Smooth muscle cell (in vitro differentiated cells): ENCODE measurements around the gene MOGAT3. TPM values are rescaled to one million over a fixed set of nuclear protein-coding genes. Genes with fewer than 3 reads are reported as not detected.
A peak's percentile ranks its signal among the peaks of the same experiment; 100 is the strongest.

ENCODE experiments used
- DNase-seq: peaks from one replicate; lab custom pipeline; 2025; ENCODE audit not compliant: unreplicated experiment; lab: John Stamatoyannopoulos, UW
- H2AFZ ChIP-seq: fragments of 200-600 bp; sonication (generic); 2 replicates; pipeline ENCODE4 v1.6.0; 2016; ENCODE audit warnings: antibody characterized with exemption, low read depth, mild to moderate bottlenecking
- H3F3A ChIP-seq: fragments of 200-600 bp; sonication (generic); 2 replicates; pipeline ENCODE4 v1.6.0; 2017; ENCODE audit warnings: antibody characterized with exemption, low read depth
- H3K27ac ChIP-seq: fragments of 200-600 bp; sonication (generic); 2 replicates; pipeline ENCODE4 v1.5.1; 2016; ENCODE audit warnings: low read depth, mild to moderate bottlenecking
- H3K27me3 ChIP-seq: fragments of 200-600 bp; sonication (generic); 2 replicates; pipeline ENCODE4 v1.6.1; 2016; ENCODE audit warnings: low read depth, mild to moderate bottlenecking
- H3K36me3 ChIP-seq: fragments of 200-600 bp; sonication (generic); 2 replicates; pipeline ENCODE4 v1.5.1; 2016; ENCODE audit warnings: low read depth
- H3K4me1 ChIP-seq: fragments of 200-600 bp; sonication (generic); 2 replicates; pipeline ENCODE4 v1.5.1; 2016; ENCODE audit warnings: low read depth
- H3K4me2 ChIP-seq: fragments of 200-600 bp; sonication (generic); 2 replicates; pipeline ENCODE4 v1.6.0; 2016; ENCODE audit warnings: mild to moderate bottlenecking
- H3K4me3 ChIP-seq: fragments of 200-600 bp; sonication (generic); 2 replicates; pipeline ENCODE4 v1.5.1; 2016; ENCODE audit warnings: mild to moderate bottlenecking
- H3K79me2 ChIP-seq: fragments of 200-600 bp; sonication (generic); 2 replicates; pipeline ENCODE4 v1.6.0; 2016; ENCODE audit warnings: low read depth, mild to moderate bottlenecking
- H3K9ac ChIP-seq: fragments of 200-600 bp; sonication (generic); 2 replicates; pipeline ENCODE4 v1.6.0; 2016; ENCODE audit warnings: low read depth
- H3K9me3 ChIP-seq: fragments of 200-600 bp; sonication (generic); replicated peaks from 2 replicates; pipeline ENCODE4 v1.5.1; 2016; ENCODE audit warnings: low read depth
- H4K20me1 ChIP-seq: fragments of 200-600 bp; sonication (generic); 2 replicates; pipeline ENCODE4 v1.6.0; 2016; ENCODE audit warnings: low read depth
- CTCF ChIP-seq: fragments of 200-600 bp; sonication (generic); IDR thresholded peaks from 2 replicates; pipeline ENCODE4 v1.5.1; 2017; ENCODE audit warnings: borderline replicate concordance, mild to moderate bottlenecking, antibody characterized with exemption; ENCODE audit not compliant: insufficient read depth, poor library complexity, severe bottlenecking
- WGBS: methylation state at CpG from one replicate; pipeline ENCODE4 v1.1.7; 2016; ENCODE audit warnings: low lambda C conversion rate; 5-methylcytosine and 5-hydroxymethylcytosine counted together
- polyA plus RNA-seq: library from polyadenylated mRNA; unstranded; fragments of >200 nt; fragmentation: Nextera tagmentation; extraction: Ambion mirVana; gene quantifications from 2 replicates; pipeline ENCODE4 v1.2.1, GENCODE V29; 2016
- total RNA-seq: library from RNA; depleted of rRNA; stranded (reverse); fragments of >200 nt; gene quantifications from 2 replicates; pipeline ENCODE4 v1.2.3, GENCODE V29; 2014

MOGAT3 gene
- total and polyA plus RNA-seq, 2 experiments from 2014 or later = not detected

GRCh38 chr7:101174322-101174854 lies 26.4 kb downstream of the MOGAT3 start:
- no peaks in the 10 kb centered on the region for H3F3A ChIP-seq
- H3K27me3 ChIP-seq = peaks cover 96% of the 10 kb centered on the region
- H3K9ac ChIP-seq = no peak overlapping the region
- no peak overlapping the region for H3K27ac ChIP-seq
- no peak overlapping the region for H3K4me2 ChIP-seq
- H3K9me3 ChIP-seq = no peaks in the 10 kb centered on the region
- no peak overlapping the region for H3K4me3 ChIP-seq
- H3K4me1 ChIP-seq = peaks cover 20% of the 10 kb centered on the region
- 14% methylated on average over 27 of the region's 28 CpGs for WGBS
- no peak for DNase-seq
- no peaks in the 10 kb centered on the region for H3K79me2 ChIP-seq
- TF ChIP-seq CTCF = no peak
- no peaks in the 10 kb centered on the region for H3K36me3 ChIP-seq
- no peak overlapping the region for H2AFZ ChIP-seq
- H4K20me1 ChIP-seq = no peaks in the 10 kb centered on the region

- peaks cover 90% of the 10 kb centered on the region for H3K27me3 ChIP-seq
- H3K27ac ChIP-seq = no peak overlapping the region
- no peak for TF ChIP-seq CTCF
- H3K4me1 ChIP-seq = peaks cover 20% of the 10 kb centered on the region
- no peaks in the 10 kb centered on the region for H3K36me3 ChIP-seq
- H4K20me1 ChIP-seq = no peaks in the 10 kb centered on the region
- no peak overlapping the region for H2AFZ ChIP-seq
- H3F3A ChIP-seq = no peaks in the 10 kb centered on the region
- H3K79me2 ChIP-seq = no peaks in the 10 kb centered on the region
- no peak for DNase-seq
- peak overlapping the region; percentile 14 for H3K4me3 ChIP-seq
- 14% methylated on average over 9 of the region's 16 CpGs for WGBS
- H3K9me3 ChIP-seq = no peaks in the 10 kb centered on the region
- peak overlapping the region; percentile 81 for H3K4me2 ChIP-seq
- H3K9ac ChIP-seq = no peak overlapping the region
Measured at GRCh38 chr7:101173752-101174244, 27.0 kb downstream of the MOGAT3 start.

GRCh38 chr7:101172854-101173751 lies 27.7 kb downstream of the MOGAT3 start:
- Histone ChIP-seq H3K27me3 (peaks cover 89% of the 10 kb centered on the region), H3K4me3 (peak overlapping the region; percentile 14), H3K4me1 (peaks cover 20% of the 10 kb centered on the region), H3K27ac (no peak overlapping the region), H3K36me3 (no peaks in the 10 kb centered on the region), H4K20me1 (no peaks in the 10 kb centered on the region), H3K9me3 (no peaks in the 10 kb centered on the region), H3K4me2 (peak overlapping the region; percentile 81), H3K9ac (no peak overlapping the region), H2AFZ (no peak overlapping the region), H3K79me2 (no peaks in the 10 kb centered on the region), H3F3A (peaks cover 4% of the 10 kb centered on the region)
- TF ChIP-seq CTCF = no peak
- WGBS = 9% methylated on average over 53 of the region's 53 CpGs
- DNase-seq = peak; percentile 48
